ENCODE results near the gene TNNT2. TPM values are rescaled to one million over a fixed set of nuclear protein-coding genes. Genes with fewer than 3 reads are reported as not detected.

TNNT2 gene
- total and polyA plus RNA-seq, 8 donors: 1.5 to 12.0 (median 6.7) TPM; not detected in 4

DNA sequence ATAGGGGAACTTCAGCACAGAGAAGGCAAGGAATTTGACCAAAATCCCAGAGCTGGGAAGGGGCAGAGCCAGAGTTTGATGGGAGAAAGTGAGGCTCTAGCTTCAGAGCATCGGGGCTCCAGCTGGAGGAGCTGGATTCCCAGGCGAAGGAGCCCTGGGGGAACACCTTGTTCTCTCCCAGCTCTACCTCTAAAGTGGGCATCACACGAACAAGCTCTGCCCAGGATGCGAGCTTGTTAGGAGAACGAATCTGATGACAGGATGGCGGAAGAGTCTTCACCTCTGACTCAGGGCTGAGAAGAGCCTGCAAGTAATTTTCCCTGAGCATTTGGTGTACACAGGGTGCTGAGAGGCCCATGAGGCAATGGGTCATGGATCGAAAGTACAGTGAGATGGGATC, 22.0 kb downstream of the TNNT2 start:
- no peak for DNase-seq
- H3K36me3 ChIP-seq: no peaks in the 10 kb centered on the region
- no peaks in the 10 kb centered on the region for H3K4me1 ChIP-seq
- H3K27me3 ChIP-seq: peaks cover 0 to 50% (median 0%) of the 10 kb centered on the region in 3 donors
- H3K4me3 ChIP-seq: no peak overlapping the region
- no peak overlapping the region for H3K27ac ChIP-seq
- WGBS, 5 donors: 82 to 92% (median 91%) methylated on average over 7 of the region's 7 CpGs
- no peaks in the 10 kb centered on the region for H3K9me3 ChIP-seq
- TF ChIP-seq, protein P1, sequence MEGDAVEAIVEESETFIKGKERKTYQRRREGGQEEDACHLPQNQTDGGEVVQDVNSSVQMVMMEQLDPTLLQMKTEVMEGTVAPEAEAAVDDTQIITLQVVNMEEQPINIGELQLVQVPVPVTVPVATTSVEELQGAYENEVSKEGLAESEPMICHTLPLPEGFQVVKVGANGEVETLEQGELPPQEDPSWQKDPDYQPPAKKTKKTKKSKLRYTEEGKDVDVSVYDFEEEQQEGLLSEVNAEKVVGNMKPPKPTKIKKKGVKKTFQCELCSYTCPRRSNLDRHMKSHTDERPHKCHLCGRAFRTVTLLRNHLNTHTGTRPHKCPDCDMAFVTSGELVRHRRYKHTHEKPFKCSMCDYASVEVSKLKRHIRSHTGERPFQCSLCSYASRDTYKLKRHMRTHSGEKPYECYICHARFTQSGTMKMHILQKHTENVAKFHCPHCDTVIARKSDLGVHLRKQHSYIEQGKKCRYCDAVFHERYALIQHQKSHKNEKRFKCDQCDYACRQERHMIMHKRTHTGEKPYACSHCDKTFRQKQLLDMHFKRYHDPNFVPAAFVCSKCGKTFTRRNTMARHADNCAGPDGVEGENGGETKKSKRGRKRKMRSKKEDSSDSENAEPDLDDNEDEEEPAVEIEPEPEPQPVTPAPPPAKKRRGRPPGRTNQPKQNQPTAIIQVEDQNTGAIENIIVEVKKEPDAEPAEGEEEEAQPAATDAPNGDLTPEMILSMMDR (IDR thresholded peaks at IDR 0.05): no peak
- TF ChIP-seq EP300 (IDR thresholded peaks at IDR 0.05): no peak
- TF ChIP-seq POLR2AphosphoS5 (IDR thresholded peaks at IDR 0.05): no peak
- no peak for TF ChIP-seq POLR2A (IDR thresholded peaks at IDR 0.05)
- intact Hi-C loops (cut with DNase I; ENCODE audit: low total_unique reads): no loop called here

DNA sequence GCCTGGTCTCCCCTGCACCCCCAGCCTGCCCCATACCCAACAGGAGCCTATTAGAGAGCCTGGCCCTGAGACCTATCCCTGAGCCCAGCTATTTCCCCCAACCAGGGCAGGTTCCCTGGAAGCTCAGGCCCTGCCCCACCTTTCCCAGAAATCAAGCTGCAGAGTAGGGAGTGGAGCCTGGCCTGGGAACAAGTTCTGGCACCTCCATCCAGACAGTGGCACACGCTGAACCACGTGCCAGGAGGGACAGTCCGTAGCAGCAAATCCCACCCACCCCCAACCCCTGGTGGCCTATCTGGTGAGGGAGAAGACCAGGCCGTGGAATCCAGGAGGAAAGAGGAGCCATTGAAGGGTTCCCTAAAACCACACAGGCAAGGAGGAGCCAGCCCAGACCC, 22.6 kb downstream of the TNNT2 start:
- WGBS, 5 donors: 34 to 47% (median 38%) methylated on average over 4 of the region's 4 CpGs
- DNase-seq: no peak
- intact Hi-C loops (cut with DNase I; ENCODE audit: low total_unique reads): no loop called here
- Histone ChIP-seq H3K27ac (no peak overlapping the region), H3K4me1 (no peaks in the 10 kb centered on the region), H3K36me3 (no peaks in the 10 kb centered on the region), H3K4me3 (no peak overlapping the region), H3K27me3 (peaks cover 0 to 51% (median 0%) of the 10 kb centered on the region in 3 donors), H3K9me3 (no peaks in the 10 kb centered on the region)
- TF ChIP-seq, protein P1 (IDR thresholded peaks at IDR 0.05): no peak
- TF ChIP-seq POLR2AphosphoS5 (IDR thresholded peaks at IDR 0.05) (no peak), POLR2A (IDR thresholded peaks at IDR 0.05) (no peak), EP300 (IDR thresholded peaks at IDR 0.05) (no peak)

DNA sequence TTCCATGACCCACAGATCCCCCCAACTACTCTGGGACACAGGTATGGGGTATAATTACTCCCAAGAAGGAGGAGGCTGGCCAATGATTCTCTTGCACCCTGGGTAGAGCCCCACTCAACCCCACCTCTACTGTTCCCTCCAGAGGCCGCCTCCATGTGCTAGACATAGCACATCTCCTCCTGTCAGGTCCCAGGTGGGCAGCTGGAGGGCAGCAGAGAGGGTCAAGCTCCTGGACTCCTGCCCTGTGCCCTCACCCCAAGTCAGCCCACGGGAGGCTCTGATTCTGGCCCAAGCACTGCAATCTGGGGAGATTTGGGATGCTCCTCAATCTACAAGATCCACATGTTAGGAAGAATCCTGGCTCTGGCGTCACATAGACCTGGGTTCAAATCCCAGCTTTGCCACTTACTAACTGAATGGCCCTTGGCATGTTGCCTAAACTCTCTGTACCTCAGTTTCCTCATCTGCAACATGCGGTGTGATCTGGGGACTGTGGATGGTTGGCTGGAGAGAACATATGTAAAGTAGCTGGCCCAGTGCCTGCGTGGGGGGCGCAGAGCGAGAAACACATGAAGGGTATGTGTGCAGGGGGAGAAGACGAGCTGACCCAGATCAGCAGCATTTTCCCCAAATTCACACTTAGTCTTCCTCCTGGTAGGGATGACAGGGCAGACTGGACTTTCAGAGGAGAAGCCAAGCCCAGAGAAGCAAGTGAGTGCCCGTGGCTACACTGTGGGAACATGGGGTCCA, 23.2 kb downstream of the TNNT2 start:
- intact Hi-C loops (cut with DNase I; ENCODE audit: low total_unique reads): no loop called here
- no peaks in the 10 kb centered on the region for H3K4me1 ChIP-seq
- H3K27me3 ChIP-seq: peaks cover 0 to 45% (median 0%) of the 10 kb centered on the region in 3 donors
- H3K27ac ChIP-seq: no peak overlapping the region
- H3K36me3 ChIP-seq: no peaks in the 10 kb centered on the region
- H3K9me3 ChIP-seq: no peaks in the 10 kb centered on the region
- TF ChIP-seq, protein P1 (IDR thresholded peaks at IDR 0.05): no peak
- TF ChIP-seq EP300 (IDR thresholded peaks at IDR 0.05) (no peak), POLR2AphosphoS5 (IDR thresholded peaks at IDR 0.05) (no peak), POLR2A (IDR thresholded peaks at IDR 0.05) (no peak)
- H3K4me3 ChIP-seq: no peak overlapping the region
- 87 to 95% (median 89%) methylated on average over 7 to 9 of the region's 9 CpGs for WGBS, 5 donors
- DNase-seq: no peak

DNA sequence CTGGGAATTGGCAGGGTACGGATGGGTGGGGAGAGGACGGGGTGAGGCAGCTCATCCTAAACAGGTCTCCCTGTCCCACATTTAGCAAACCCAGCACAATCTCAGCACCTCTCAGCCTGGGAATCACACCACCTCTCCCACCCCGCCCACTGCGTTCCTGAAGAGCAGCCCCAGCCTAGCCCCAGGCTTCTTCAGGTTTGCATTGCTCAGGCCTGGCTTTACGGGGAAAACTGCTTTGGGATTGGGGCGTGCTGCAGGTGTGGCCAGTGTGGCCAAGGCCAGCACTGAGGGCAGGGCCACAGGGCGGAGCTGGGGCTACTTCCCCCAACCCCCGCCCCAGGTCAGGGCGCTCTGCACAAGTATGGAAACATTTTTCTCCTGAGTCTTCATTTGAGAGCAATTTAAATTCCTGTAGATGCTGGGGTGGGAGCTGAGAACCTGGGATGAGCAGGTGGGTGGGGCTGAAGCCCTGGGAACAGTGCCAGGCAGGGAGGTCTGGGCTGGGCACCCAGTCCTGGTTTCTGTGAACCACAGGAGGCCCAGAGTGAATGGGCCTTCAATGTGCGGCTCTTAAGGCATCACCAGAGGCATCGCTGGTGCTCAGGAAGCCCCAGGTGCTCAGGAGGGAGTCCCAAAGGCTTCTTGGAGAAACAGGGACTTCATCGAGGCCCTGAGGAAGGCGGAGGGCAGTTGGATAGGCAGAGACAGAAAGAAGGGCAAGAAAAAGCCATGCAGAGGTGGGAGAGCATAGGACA, 24.1 kb downstream of the TNNT2 start:
- 73 to 81% (median 78%) methylated on average over 11 to 13 of the region's 13 CpGs for WGBS, 5 donors
- Histone ChIP-seq H3K4me1 (no peaks in the 10 kb centered on the region), H3K27ac (no peak overlapping the region), H3K36me3 (no peaks in the 10 kb centered on the region), H3K4me3 (no peak overlapping the region), H3K27me3 (peaks cover 0 to 40% (median 0%) of the 10 kb centered on the region in 3 donors), H3K9me3 (no peaks in the 10 kb centered on the region)
- TF ChIP-seq POLR2AphosphoS5 (IDR thresholded peaks at IDR 0.05): no peak
- TF ChIP-seq EP300 (IDR thresholded peaks at IDR 0.05): no peak
- TF ChIP-seq, protein P1 (IDR thresholded peaks at IDR 0.05): no peak
- TF ChIP-seq POLR2A (IDR thresholded peaks at IDR 0.05): no peak
- no peak for DNase-seq
- intact Hi-C loops (cut with DNase I; ENCODE audit: low total_unique reads): no loop called here

All from stomach (tissue), 9 donors.